ENCODE results near the gene COL27A1. TPM values are rescaled to one million over a fixed set of nuclear protein-coding genes. Genes with fewer than 3 reads are reported as not detected.

Gene COL27A1
- total RNA-seq, 1 donor from 2014 or later = 3.9 TPM

DNA sequence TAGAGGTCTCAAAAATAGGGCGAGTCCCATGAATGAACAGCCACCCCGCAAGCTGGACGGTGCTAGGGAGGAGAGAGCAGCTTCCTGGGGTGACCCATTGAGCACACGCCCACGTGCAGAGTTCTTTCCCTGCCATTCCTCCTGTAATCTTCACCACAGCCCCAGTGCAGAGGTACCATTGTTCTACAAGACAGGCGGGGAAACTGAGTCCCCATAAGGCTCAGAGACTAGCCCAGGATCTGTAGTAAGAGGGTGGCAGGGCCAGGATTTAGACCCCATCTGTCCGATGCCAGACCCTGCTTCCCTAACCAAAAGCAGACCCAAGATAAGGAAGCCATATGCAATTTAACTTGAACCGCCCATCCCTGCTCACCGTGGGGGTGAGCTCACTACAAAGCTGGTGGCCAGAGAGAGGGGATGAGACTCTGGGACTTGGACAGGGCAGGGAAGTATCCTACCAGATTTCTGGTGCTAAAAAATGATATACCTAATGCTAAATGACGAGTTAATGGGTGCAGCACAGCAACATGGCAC is 130.9 kb downstream of the COL27A1 start:
- TF ChIP-seq, protein P1, sequence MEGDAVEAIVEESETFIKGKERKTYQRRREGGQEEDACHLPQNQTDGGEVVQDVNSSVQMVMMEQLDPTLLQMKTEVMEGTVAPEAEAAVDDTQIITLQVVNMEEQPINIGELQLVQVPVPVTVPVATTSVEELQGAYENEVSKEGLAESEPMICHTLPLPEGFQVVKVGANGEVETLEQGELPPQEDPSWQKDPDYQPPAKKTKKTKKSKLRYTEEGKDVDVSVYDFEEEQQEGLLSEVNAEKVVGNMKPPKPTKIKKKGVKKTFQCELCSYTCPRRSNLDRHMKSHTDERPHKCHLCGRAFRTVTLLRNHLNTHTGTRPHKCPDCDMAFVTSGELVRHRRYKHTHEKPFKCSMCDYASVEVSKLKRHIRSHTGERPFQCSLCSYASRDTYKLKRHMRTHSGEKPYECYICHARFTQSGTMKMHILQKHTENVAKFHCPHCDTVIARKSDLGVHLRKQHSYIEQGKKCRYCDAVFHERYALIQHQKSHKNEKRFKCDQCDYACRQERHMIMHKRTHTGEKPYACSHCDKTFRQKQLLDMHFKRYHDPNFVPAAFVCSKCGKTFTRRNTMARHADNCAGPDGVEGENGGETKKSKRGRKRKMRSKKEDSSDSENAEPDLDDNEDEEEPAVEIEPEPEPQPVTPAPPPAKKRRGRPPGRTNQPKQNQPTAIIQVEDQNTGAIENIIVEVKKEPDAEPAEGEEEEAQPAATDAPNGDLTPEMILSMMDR (IDR thresholded peaks at IDR 0.05; ENCODE audit: partially characterized antibody, unreplicated experiment) = no peak
- no peak overlapping the region for H3K4me3 Mint-ChIP-seq (ENCODE audit: unreplicated experiment)
- peaks cover 1% of the 10 kb centered on the region for H3K9me3 Mint-ChIP-seq (ENCODE audit: unreplicated experiment)
- H3K27me3 Mint-ChIP-seq (ENCODE audit: unreplicated experiment) = peaks cover 4% of the 10 kb centered on the region
- peaks cover 30% of the 10 kb centered on the region for H3K4me1 Mint-ChIP-seq (ENCODE audit: low read depth, unreplicated experiment)
- H3K36me3 Mint-ChIP-seq (ENCODE audit: unreplicated experiment) = no peaks in the 10 kb centered on the region
- H3K27ac Mint-ChIP-seq (ENCODE audit: unreplicated experiment) = no peak overlapping the region
- DNase-seq = peak; percentile 8

DNA sequence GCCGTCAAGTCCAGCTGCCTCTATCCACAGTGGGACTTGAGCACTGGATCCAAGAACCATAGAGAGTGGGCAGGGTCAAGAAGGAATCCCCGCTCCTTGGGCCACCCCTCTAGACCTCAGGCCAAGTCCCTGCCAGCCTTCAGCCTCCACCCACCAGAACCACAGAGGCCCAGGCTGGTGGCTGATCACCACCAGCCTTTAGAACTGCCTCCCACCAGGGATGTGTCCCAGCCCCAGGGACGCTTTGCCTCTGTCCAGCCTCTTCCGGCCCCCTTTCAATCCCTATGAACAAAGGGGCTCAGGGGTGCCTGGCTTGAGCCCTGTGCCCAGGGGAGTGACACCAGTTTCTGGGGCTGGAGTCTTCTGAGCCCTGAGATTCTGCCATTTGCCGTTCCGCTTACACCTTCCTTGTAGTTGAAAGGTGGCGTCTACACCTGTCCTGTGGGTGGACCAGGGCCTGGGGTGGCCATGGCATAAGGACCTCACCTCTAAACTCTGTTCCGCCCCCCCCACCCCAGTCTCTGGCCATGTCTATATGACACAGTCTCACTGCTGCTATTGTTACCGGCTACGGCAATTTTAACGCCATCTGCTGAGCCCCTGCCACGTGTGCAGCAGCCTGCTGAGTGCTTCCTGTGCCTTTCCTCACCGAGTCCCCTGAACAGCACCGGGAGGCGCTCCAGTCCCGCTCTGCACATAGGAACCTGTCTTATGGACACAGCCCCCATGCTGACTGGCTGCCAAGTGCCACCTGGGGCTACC is 131.8 kb downstream of the COL27A1 start:
- H3K27me3 Mint-ChIP-seq (ENCODE audit: unreplicated experiment) = peaks cover 4% of the 10 kb centered on the region
- H3K4me3 Mint-ChIP-seq (ENCODE audit: unreplicated experiment) = no peak overlapping the region
- TF ChIP-seq, protein P1 (IDR thresholded peaks at IDR 0.05; ENCODE audit: partially characterized antibody, unreplicated experiment) = no peak
- peak; percentile 54 for DNase-seq
- peaks cover 1% of the 10 kb centered on the region for H3K9me3 Mint-ChIP-seq (ENCODE audit: unreplicated experiment)
- H3K27ac Mint-ChIP-seq (ENCODE audit: unreplicated experiment) = peak overlapping the region; percentile 5
- H3K4me1 Mint-ChIP-seq (ENCODE audit: low read depth, unreplicated experiment) = peaks cover 29% of the 10 kb centered on the region
- no peaks in the 10 kb centered on the region for H3K36me3 Mint-ChIP-seq (ENCODE audit: unreplicated experiment)

DNA sequence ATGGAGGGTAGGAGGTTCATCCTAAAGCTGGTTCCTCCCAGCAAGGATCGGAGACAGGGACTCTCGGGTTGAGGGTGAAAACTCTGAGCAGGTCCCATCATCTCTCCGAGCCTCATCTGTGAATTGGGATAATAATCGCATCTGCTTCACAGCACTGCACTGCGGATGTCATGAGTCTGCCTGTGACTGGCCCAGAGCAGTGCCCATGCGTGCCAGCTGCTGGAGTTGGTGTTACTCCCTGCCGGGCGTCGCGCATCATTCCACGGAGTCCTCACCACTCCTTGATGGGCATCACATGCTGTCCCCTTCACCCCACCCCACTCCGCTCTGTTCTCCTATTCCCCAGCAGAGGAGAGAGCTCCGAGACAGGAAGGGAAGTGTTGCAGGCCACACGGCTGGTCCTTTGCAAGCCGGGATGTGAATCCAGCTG is 132.4 kb downstream of the COL27A1 start:
- Mint-ChIP-seq H3K27me3 (ENCODE audit: unreplicated experiment) (peaks cover 4% of the 10 kb centered on the region), H3K4me3 (ENCODE audit: unreplicated experiment) (no peak overlapping the region), H3K9me3 (ENCODE audit: unreplicated experiment) (peaks cover 1% of the 10 kb centered on the region), H3K4me1 (ENCODE audit: low read depth, unreplicated experiment) (peaks cover 24% of the 10 kb centered on the region), H3K36me3 (ENCODE audit: unreplicated experiment) (no peaks in the 10 kb centered on the region), H3K27ac (ENCODE audit: unreplicated experiment) (peak overlapping the region; percentile 5)
- TF ChIP-seq, protein P1 (IDR thresholded peaks at IDR 0.05; ENCODE audit: partially characterized antibody, unreplicated experiment) = no peak
- peak; percentile 14 for DNase-seq

DNA sequence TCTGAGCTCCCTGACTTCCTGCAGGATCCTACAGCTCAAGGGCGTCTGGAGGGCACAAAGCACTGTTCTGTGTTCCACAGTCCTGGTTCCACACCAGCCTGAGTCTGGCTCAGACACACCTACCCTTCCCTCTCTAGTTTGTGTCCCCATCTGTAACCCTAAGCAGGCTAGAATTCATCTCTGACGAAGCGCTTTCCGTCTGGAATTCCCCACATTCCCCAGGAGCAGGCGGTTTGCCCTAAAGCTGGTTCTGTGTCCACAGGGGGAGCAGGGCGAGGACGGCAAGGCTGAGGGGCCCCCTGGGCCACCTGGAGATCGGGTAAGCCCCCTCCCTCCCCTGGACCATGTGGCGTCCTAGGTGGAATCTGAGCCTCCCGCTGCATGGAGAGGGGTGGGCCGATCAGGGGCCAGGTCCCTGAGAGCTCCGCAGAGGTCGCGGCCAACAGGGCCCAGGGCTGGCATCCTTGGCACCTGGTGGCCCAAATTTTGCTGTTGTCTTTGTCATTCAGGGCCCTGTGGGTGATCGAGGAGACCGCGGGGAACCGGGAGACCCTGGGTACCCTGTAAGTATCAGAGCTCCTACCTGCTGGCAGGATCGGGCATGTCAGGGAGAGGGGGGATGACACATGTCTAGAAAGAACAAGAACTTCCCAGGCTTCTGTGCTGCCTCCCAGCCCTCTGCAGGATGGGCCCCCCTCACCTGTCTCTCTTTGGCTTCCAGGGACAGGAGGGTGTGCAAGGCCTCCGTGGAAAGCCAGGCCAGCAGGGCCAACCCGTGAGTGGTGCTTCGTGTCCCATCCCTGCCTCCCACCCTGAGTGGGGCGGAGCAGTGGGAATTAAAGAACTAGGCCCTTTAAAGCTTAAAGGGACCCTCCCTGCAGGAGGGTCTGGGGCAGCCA is 133.1 kb downstream of the COL27A1 start:
- H3K4me1 Mint-ChIP-seq (ENCODE audit: low read depth, unreplicated experiment) = peaks cover 22% of the 10 kb centered on the region
- no peaks in the 10 kb centered on the region for H3K36me3 Mint-ChIP-seq (ENCODE audit: unreplicated experiment)
- DNase-seq = peak; percentile 16
- peaks cover 1% of the 10 kb centered on the region for H3K9me3 Mint-ChIP-seq (ENCODE audit: unreplicated experiment)
- no peak overlapping the region for H3K27ac Mint-ChIP-seq (ENCODE audit: unreplicated experiment)
- no peak overlapping the region for H3K4me3 Mint-ChIP-seq (ENCODE audit: unreplicated experiment)
- TF ChIP-seq, protein P1 (IDR thresholded peaks at IDR 0.05; ENCODE audit: partially characterized antibody, unreplicated experiment) = no peak
- peaks cover 4% of the 10 kb centered on the region for H3K27me3 Mint-ChIP-seq (ENCODE audit: unreplicated experiment)
